GM12892 (cell line): ENCODE data around the gene CDCP2.

ENCODE experiments used
- DNase-seq: peaks from one replicate; pipeline ENCODE4 v3.0.0; 2011; ENCODE audit not compliant: insufficient read length
- FAIRE-seq: peaks from 2 replicates; lab custom pipeline; 2011; peaks lifted over from hg19 to GRCh38; lab: Jason Lieb, UNC
- POLR2A ChIP-seq: IDR thresholded peaks from 2 replicates; pipeline ENCODE4 v1.6.1; 2011; ENCODE audit warnings: low read depth, low read length, control low read depth
- POLR2AphosphoS5 ChIP-seq: IDR thresholded peaks from 2 replicates; pipeline ENCODE4 v1.6.1; 2011; ENCODE audit warnings: low read depth, low read length, control low read depth
- TAF1 ChIP-seq: IDR thresholded peaks from 2 replicates; pipeline ENCODE4 v1.6.1; 2011; ENCODE audit warnings: low read depth, mild to moderate bottlenecking, control low read depth, low read length, borderline replicate concordance

The CDCP2 gene

DNA sequence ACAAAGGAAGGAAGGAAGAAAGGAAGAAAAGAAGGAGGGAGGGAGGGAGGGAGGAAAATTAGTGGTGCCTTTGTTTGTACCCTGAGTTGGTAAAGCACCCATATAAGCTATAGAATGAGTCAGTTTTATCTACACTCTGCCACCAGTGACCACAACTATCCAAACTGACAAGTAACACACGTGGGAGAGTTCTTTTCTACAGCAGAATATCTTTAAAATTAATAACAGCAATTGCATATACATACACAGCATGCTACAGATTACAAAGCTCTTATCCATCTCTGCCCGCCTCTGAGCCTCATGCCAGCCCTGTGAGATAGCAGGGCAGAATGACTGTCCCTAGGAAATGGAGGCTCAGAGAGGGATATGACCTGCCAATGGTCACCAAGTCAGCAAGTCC is 20.3 kb downstream of the CDCP2 start:
- DNase-seq (no peak), FAIRE-seq (no peak)
- TF ChIP-seq POLR2A (no peak), TAF1 (no peak), POLR2AphosphoS5 (no peak)

- FAIRE-seq = no peak
- no peak for DNase-seq
Measured at GRCh38 chr1:54131419-54131818, 21.4 kb downstream of the CDCP2 start.

GRCh38 chr1:54129858-54130257 is 22.9 kb downstream of the CDCP2 start:
- DNase-seq (no peak), FAIRE-seq (no peak)
- TF ChIP-seq POLR2A (no peak), POLR2AphosphoS5 (no peak), TAF1 (no peak)

More at GRCh38 chr1:54131419-54131818, 21.4 kb downstream of the CDCP2 start:
- TF ChIP-seq TAF1 (no peak), POLR2A (no peak), POLR2AphosphoS5 (no peak)

DNA sequence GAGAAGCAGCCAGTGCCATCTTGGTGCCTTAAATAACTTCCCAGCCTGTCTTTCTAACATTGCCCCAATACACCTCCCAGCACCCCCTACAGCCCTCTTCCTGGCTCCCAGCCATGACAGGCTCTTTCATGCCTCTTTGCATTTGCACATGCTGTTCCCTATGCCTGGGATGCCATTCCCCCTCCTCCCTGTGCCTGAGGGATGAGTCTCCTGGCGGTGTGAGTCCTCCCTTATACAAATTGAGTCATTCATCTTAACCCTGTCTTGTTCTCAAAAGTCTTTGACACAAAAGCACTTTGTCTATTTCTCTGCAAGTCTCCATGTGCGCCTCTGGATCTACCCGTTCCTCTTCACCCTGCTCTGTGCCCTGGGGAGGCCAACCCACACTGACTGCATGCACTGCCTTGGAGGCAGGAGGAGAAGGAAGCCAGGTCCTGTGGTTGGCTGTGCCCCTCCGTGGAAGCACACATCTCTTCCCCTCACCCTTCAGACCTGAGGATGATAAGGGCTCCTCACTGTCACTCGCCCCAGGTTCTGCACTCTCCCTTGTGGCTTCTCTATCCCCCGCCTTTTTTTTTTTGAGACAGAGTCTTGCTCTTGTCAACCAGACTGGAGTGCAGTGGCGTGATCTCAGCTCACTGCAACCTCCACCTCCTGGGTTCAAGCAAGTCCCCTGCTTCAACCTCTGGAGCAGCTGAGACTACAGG is 25.1 kb downstream of the CDCP2 start:
- DNase-seq = no peak
- no peak for FAIRE-seq
- no peak for TF ChIP-seq TAF1
- no peak for TF ChIP-seq POLR2AphosphoS5
- no peak for TF ChIP-seq POLR2A

GRCh38 chr1:54126271-54126815 is 26.5 kb downstream of the CDCP2 start:
- DNase-seq (no peak), FAIRE-seq (no peak)
- TF ChIP-seq POLR2A = no peak
- TF ChIP-seq POLR2AphosphoS5 = no peak
- TF ChIP-seq TAF1 = no peak

DNA sequence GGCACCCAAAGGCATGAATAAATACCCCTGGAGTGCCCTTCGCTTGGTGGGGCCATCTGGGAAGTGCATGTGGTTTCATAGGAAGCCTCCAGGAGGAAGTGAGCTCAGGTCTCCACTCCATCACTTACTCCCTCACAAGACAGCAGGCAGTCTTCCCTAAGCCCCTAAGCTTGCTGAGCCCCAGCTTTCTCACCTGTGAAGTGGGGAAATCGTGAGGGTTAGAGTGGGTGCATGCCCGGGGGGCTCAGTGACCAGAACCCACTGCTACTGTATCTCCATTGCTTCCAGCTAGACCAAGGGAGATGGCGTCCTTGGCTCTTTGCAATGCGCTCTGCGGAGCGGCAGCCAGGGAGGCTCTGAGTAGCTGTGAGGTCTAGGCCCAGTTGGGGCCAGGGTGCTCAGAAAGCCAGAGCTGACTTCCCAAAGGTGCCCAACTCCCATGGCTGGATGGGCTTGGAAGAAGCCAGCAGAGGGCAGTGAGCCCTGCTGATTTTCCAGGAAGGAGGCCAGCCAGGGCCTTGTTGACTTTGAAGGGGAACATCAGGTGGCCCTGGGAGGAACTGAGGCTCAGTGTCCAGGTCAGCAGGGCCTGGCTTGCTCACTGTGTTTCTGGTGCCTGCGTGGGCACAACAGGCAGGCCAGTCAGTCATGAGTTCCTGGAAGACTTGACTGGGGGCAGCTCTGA is 27.3 kb downstream of the CDCP2 start:
- FAIRE-seq (no peak), DNase-seq (no peak)
- TF ChIP-seq POLR2A = no peak
- TF ChIP-seq POLR2AphosphoS5 = no peak
- TF ChIP-seq TAF1 = no peak

DNA sequence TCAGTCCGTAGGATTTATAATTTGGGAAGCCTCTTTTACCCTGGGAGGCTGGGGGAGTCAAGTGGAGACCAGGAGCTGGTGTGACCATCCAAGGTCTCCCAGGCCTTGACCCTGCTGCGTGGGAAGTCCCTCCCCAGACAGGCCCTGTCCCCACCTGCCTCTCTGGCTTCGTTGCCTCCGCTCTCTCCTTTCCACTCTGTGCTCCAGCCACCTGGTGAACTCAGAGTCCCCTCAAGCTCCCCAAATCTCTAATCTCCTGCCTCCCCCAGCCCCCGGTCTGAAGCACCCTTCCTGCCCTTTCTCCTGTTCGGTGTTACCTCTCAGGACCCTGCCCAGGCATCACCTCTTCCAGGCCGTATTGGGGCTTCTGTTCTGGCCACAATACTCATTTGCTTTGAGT is 27.9 kb downstream of the CDCP2 start:
- DNase-seq = no peak
- TF ChIP-seq TAF1 (no peak), POLR2AphosphoS5 (no peak), POLR2A (no peak)
- no peak for FAIRE-seq

DNA sequence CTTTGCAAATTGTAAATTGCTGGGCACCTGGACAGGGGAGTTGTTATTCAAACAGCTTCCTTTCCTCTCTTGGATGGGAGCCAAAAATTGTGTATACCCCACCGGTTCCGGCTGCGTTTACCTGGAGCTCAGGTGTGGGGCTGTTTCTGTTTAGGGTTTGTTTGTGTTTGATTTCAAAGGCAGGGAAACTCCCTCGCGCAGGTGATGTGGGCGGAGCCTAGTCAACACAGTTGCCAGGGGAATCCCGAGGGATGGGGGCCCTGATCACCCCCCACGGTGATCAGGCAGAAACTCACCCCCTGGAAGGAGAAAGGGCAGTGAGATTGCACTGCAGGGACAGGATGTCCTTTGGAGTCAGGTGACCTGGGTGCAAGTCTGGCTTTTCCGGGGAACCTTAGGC is 28.3 kb downstream of the CDCP2 start:
- FAIRE-seq (no peak), DNase-seq (no peak)
- no peak for TF ChIP-seq POLR2AphosphoS5
- no peak for TF ChIP-seq POLR2A
- no peak for TF ChIP-seq TAF1

GRCh38 chr1:54122992-54123391 is 29.8 kb downstream of the CDCP2 start:
- DNase-seq (no peak), FAIRE-seq (no peak)
- no peak for TF ChIP-seq POLR2AphosphoS5
- no peak for TF ChIP-seq TAF1
- TF ChIP-seq POLR2A = no peak

DNA sequence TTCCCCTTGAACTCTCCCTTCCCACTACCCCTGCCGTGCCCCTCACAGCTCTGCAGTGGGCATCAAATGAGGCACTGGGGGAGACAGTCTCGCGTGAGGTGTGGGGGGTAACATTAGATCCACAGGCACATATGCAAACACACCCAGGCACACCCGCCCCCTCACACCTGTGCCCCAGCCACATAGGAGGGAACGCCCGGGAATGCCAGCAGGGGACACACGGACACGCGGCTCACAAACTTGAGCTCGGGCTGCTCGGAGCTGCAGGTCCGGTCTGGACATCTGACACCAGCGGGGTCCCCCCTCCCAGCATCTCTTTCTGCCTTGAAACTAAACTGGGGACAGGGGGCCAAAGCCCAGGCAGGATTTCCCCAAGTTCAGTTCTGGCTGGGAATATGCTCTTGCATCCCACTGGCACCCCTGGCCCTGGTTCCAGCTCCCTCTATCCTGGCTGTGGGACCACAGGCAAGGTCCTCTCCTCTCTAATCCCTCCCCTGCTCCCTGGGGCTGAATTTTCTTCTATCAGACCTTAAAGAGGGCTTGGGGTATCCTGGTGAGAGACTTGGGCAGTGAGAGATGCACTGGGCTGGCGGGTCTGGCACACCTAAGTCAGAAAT is 30.6 kb downstream of the CDCP2 start:
- no peak for DNase-seq
- TF ChIP-seq TAF1 (no peak), POLR2AphosphoS5 (no peak), POLR2A (no peak)
- no peak for FAIRE-seq

DNA sequence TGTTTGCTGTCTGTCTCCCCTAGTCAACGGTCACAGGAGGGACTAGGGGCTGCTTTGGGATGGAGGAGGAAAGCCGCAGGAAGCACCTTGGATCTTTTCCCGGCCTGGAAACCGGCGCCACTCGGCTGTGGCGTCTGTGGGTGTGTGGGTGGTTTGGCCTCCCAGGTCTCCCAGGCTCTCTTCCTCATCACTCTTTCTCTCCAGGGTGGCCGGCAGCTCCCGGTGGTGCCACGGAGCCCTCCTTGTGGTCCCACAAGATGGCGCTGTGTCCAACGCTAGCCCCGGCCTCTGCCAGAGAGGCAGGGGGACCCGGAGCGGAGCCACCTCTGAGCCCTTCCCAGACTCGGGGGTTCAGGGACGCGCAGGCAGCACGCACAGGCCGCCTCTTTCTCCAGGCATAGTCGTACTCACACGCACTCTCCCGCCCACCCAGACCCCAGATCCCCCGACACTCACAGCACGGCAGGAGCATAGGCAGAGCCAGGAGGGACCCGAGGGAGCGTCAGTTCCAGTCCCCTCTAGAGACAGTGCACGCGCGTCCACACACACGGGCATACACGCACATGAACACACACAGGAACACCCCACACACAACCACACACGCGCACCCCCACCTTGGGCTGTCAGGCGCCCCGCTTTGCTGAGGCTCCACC is 31.2 kb downstream of the CDCP2 start:
- DNase-seq = peak; percentile 79
- TF ChIP-seq TAF1 (no peak), POLR2A (no peak), POLR2AphosphoS5 (no peak)
- FAIRE-seq = no peak
